NCI-H2107 treated with DMSO at 0.1 percent for 48 hours (cell line): ENCODE results near the gene FAM234A.

Source experiments
- DNase-seq: peaks from one replicate; lab custom pipeline; 2025; ENCODE audit not compliant: unreplicated experiment; lab: John Stamatoyannopoulos, UW

Gene FAM234A

DNA sequence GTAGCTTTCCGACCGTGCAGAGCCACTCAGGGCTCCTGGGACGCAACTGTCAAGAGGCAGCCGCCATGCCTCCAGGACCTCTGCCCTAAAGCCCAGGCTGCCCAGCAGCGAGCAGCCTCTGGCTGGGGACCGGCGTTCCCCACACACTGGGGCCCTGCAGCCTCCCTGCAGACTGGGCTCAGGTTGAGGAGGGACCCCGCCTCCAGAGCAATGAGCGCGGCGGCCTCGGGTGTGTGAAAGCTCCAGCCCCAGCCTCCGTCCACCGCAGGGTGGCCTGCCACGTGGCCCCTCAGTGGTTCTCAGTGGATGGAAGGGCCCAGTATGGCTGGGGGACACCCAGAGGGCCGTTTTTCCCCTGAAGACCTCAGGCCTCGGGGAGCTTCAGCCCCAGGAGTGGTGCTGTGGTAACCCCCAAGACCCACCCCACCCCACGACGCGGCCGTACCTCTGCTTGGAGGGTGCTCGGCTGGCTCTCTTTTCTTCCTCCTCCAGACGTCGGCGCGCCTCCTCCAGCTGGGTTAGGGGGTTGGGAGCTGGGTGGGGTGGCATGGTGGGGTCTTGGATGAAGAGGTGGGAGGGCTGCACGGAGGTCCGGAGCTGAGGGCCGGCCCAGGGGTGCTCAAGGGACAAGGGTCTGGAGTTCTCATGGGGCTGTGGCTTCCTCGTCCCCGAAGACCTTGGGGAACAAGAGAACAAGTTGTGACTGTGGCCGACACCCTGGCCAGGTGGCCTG lies 58.6 kb downstream of the FAM234A start:
- DNase-seq: no peak

DNA sequence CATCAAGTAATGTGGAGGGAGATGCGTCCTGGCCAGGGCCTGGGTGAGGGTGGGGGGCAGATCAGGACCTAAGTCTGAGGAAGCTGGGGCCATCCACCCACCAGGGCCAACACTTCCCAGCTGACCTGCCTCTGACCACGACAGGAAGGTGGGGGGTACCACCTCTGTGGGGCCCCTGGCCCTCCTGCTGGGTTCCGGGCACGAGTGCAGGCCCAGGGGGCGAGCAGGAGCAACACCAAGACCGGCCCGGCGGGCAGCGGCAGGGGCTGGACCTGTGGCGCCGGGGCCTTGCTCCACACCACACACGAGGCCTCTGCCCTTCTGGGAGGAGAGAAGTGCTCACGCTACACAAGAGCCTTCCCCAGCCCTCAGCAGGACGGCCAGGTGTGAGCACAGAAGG lies 61.7 kb downstream of the FAM234A start:
- DNase-seq: no peak

DNA sequence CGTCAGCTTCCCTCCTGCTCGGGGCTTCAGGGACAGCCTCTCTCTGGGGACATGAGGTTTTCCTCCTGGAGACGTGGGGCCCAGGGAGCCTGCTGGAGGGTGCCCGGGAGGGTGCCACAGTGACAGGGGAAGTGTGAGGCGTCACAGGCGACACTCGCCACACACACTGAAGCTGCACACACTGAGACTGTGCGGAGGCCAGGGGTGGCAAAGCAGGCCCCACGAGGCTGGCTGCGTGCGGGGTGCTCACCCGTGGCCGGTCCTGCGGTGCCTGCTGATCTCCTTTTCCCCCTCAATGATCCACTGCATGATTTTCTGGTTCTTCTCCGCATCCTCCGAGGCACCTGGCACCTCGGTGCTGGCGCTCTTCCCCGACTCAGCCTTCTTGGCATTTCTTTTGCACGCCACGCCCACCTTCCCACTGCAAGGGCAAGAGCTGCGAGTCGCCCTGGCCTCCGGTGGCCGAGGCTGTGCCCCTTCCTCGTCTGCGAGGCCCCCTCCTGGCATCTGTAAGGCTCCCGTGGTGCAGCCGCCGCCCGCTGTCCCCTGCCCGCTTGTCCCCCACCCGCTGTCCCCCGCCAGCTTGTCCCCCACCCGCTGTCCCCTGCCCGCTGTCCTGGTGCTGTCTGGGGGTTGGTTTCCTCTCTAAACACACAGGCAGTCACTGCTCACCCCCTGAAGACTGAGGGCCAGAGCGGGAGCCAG lies 62.3 kb downstream of the FAM234A start:
- DNase-seq: no peak

- DNase-seq: no peak
Observed at GRCh38 chr16:297832-298231, 63.2 kb downstream of the FAM234A start.

DNA sequence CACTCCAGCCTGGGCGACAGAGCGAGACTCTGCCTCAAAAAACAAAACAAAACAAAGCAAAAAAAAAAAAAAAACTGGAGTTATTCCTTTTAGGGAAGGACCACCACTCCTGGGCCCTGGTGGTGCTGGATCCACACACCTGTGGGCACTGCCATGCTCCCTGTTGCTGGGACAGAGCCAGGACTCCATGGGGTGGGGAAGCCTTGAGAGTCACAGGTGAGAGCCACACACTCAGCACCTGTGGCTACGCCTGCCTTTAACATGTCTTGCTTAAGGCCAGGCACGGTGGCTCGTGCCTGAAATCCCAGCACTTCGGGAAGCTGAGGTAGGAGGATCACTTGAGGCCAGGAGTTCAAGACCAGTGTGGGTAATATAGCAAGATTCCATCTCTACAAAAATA lies 66.6 kb downstream of the FAM234A start:
- no peak for DNase-seq

- DNase-seq: no peak
Observed at GRCh38 chr16:301950-302349, 67.3 kb downstream of the FAM234A start.

- no peak for DNase-seq
Observed at GRCh38 chr16:303760-304505, 69.3 kb downstream of the FAM234A start.

DNA sequence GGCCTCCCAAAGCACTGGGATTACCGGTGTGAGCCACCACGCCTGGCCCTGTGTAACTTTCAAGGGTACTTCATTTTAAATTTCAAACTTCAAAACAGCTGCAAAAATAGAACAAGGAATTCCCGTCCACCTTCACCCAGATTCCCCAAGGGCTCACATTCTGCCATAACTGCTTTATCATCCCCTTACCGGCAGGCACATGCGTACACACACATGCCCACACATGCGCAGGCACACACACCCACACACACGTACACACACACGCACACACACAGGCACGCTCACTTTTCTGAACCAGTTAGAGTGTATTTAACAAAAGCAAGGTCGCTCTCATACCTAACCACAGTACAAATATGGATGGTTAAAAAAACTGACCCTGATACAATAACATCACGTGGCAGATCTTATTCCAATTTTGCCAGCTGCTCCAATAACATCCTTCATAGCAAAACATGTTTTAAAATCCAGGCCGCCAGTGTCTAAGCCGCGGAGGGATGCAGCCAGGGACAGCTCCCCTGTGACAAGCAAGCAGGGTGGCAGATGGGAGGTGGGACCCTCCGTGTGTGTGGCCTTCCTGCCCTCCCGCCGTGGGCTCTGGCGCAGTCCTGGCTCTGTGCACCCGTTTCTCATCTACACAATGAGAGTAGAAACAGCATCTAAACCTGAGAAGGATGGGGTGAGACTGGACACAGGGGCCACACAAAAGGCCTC lies 71.5 kb downstream of the FAM234A start:
- peak; percentile 89 for DNase-seq

- DNase-seq: peak; percentile 21
Observed at GRCh38 chr16:306911-307370, 72.3 kb downstream of the FAM234A start.

- DNase-seq: no peak
Observed at GRCh38 chr16:307691-308312, 73.2 kb downstream of the FAM234A start.

GRCh38 chr16:309476-309875 lies 74.9 kb downstream of the FAM234A start:
- no peak for DNase-seq

- DNase-seq: no peak
Observed at GRCh38 chr16:311725-312124, 77.1 kb downstream of the FAM234A start.

GRCh38 chr16:314351-314750 lies 79.7 kb downstream of the FAM234A start:
- no peak for DNase-seq

- peak; percentile 19 for DNase-seq
Observed at GRCh38 chr16:314795-315299, 80.2 kb downstream of the FAM234A start.
